Mesendoderm (in vitro differentiated cells): ENCODE results near the gene ISX. TPM values are rescaled to one million over a fixed set of nuclear protein-coding genes. Genes with fewer than 3 reads are reported as not detected.

Experiments
- DNase-seq: peaks from one replicate; pipeline ENCODE4 v3.0.0; 2013
- H2AK5ac ChIP-seq: 2 replicates; pipeline ENCODE4 v1.6.1; 2013; ENCODE audit warnings: low read length, inconsistent platforms
- H2BK120ac ChIP-seq: 2 replicates; pipeline ENCODE4 v1.6.1; 2013; ENCODE audit warnings: low read depth, mild to moderate bottlenecking, low read length, moderate library complexity, mixed read lengths
- H2BK15ac ChIP-seq: replicated peaks from 2 replicates; pipeline ENCODE4 v1.6.1; 2013; ENCODE audit warnings: low read depth, mild to moderate bottlenecking, moderate library complexity
- H2BK5ac ChIP-seq: 2 replicates; pipeline ENCODE4 v1.6.1; 2013; ENCODE audit warnings: low read length, inconsistent platforms
- H3K18ac ChIP-seq: 2 replicates; pipeline ENCODE4 v1.6.1; 2013; ENCODE audit warnings: mild to moderate bottlenecking, low read length, mixed read lengths
- H3K23ac ChIP-seq: one replicate; pipeline ENCODE4 v1.6.1; 2013; ENCODE audit warnings: low read length
- H3K27ac ChIP-seq: 2 replicates; pipeline ENCODE4 v1.5.1; 2013; ENCODE audit warnings: low read depth, mild to moderate bottlenecking, inconsistent platforms, low read length, moderate library complexity
- H3K27me3 ChIP-seq: 2 replicates; pipeline ENCODE4 v1.6.1; 2013; ENCODE audit warnings: low read length, control low read depth, mild to moderate bottlenecking, inconsistent platforms; ENCODE audit not compliant: insufficient read depth, poor library complexity
- H3K36me3 ChIP-seq: 2 replicates; pipeline ENCODE4 v1.6.1; 2013; ENCODE audit warnings: low read length, inconsistent platforms; ENCODE audit not compliant: control insufficient read depth, insufficient read depth
- H3K4ac ChIP-seq: one replicate; pipeline ENCODE4 v1.6.1; 2013; ENCODE audit warnings: low read depth, mild to moderate bottlenecking, low read length, moderate library complexity
- H3K4me1 ChIP-seq: 2 replicates; pipeline ENCODE4 v1.6.1; 2013; ENCODE audit warnings: low read depth, low read length, inconsistent platforms; ENCODE audit not compliant: control insufficient read depth
- H3K4me2 ChIP-seq: 2 replicates; pipeline ENCODE4 v1.6.1; 2013; ENCODE audit warnings: low read length
- H3K4me3 ChIP-seq: 2 replicates; pipeline ENCODE4 v1.5.1; 2013; ENCODE audit warnings: mild to moderate bottlenecking, low read length
- H3K56ac ChIP-seq: one replicate; pipeline ENCODE4 v1.6.1; 2013; ENCODE audit warnings: low read length
- H3K79me1 ChIP-seq: 2 replicates; pipeline ENCODE4 v1.6.1; 2013; ENCODE audit warnings: low read length, inconsistent platforms
- H3K79me2 ChIP-seq: 2 replicates; pipeline ENCODE4 v1.6.1; 2013; ENCODE audit warnings: mild to moderate bottlenecking, low read length; ENCODE audit not compliant: control insufficient read depth, insufficient read depth
- H3K9ac ChIP-seq: 2 replicates; pipeline ENCODE4 v1.6.1; 2013; ENCODE audit warnings: low read length, inconsistent platforms
- H4K5ac ChIP-seq: one replicate; pipeline ENCODE4 v1.6.1; 2013; ENCODE audit warnings: low read length
- H4K8ac ChIP-seq: one replicate; pipeline ENCODE4 v1.6.1; 2013; ENCODE audit warnings: low read depth, mild to moderate bottlenecking, control low read depth, low read length, moderate library complexity
- WGBS: extraction: QIAGEN DNeasy Blood & Tissue Kit; methylation state at CpG from one replicate; pipeline ENCODE4 v1.1.7; 2013; ENCODE audit warnings: low lambda C conversion rate, missing lambda C conversion rate; ENCODE audit not compliant: insufficient coverage; ENCODE audit errors: extremely low coverage; 5-methylcytosine and 5-hydroxymethylcytosine counted together
- polyA plus RNA-seq, 2 experiments: library from polyadenylated mRNA; stranded (reverse); fragments of 200-250 nt; gene quantifications; one replicate each; pipeline ENCODE4 v1.2.3, GENCODE V29; 2013

The ISX gene
- polyA plus RNA-seq (2013, experiment 1 of 2), result not detected
- not detected for polyA plus RNA-seq (2013, experiment 2 of 2)

GRCh38 chr22:35065796-35066218, at the start of gene ISX:
Gene ISX, plus strand, starts transcription at chr22:35066158. Its CDS starts 930 bp downstream, at chr22:35067088.
- no peaks in the 10 kb centered on the region for H3K79me1 ChIP-seq
- no peak within 1 kb of the TSS for H3K27ac ChIP-seq
- no peak within 1 kb of the TSS for H3K23ac ChIP-seq
- no CpG with 5 or more reads among the region's 1 CpG for WGBS
- no peak within 1 kb of the TSS for H4K8ac ChIP-seq
- DNase-seq, result no peak
- no peak within 1 kb of the TSS for H2BK5ac ChIP-seq
- H3K4me1 ChIP-seq, result no peaks in the 10 kb centered on the region
- no peak within 1 kb of the TSS for H3K4me3 ChIP-seq
- H2BK120ac ChIP-seq, result no peak within 1 kb of the TSS
- no peak within 1 kb of the TSS for H3K4ac ChIP-seq
- H3K18ac ChIP-seq, result no peak within 1 kb of the TSS
- H3K9ac ChIP-seq, result no peak within 1 kb of the TSS
- H3K27me3 ChIP-seq, result no peaks in the 10 kb centered on the region
- H3K4me2 ChIP-seq, result no peak within 1 kb of the TSS
- H2BK15ac ChIP-seq, result no peak within 1 kb of the TSS
- H3K36me3 ChIP-seq, result no peaks in the 10 kb centered on the region
- no peak within 1 kb of the TSS for H4K5ac ChIP-seq
- no peak within 1 kb of the TSS for H3K56ac ChIP-seq
- no peak within 1 kb of the TSS for H2AK5ac ChIP-seq
- no peaks in the 10 kb centered on the region for H3K79me2 ChIP-seq

- Histone ChIP-seq H3K18ac (no peak overlapping the region), H3K4me2 (no peak overlapping the region), H3K4me1 (no peaks in the 10 kb centered on the region), H3K79me1 (no peaks in the 10 kb centered on the region), H2BK120ac (no peak overlapping the region), H3K9ac (no peak overlapping the region), H3K27ac (no peak overlapping the region), H3K27me3 (no peaks in the 10 kb centered on the region), H3K23ac (no peak overlapping the region), H3K79me2 (no peaks in the 10 kb centered on the region), H2BK15ac (no peak overlapping the region), H2BK5ac (no peak overlapping the region), H2AK5ac (no peak overlapping the region), H3K56ac (no peak overlapping the region), H3K4me3 (no peak overlapping the region), H3K4ac (no peak overlapping the region), H4K5ac (no peak overlapping the region), H4K8ac (no peak overlapping the region), H3K36me3 (no peaks in the 10 kb centered on the region)
- DNase-seq, result no peak
- no CpG with 5 or more reads among the region's 6 CpGs for WGBS
These were observed 49.0 kb upstream of the ISX start for GRCh38 chr22:35016909-35017308.

GRCh38 chr22:35018995-35019394, 47.0 kb upstream of the ISX start:
- no peak overlapping the region for H3K23ac ChIP-seq
- no peak overlapping the region for H2BK15ac ChIP-seq
- no peaks in the 10 kb centered on the region for H3K79me1 ChIP-seq
- no peak overlapping the region for H3K18ac ChIP-seq
- H4K8ac ChIP-seq, result no peak overlapping the region
- no peaks in the 10 kb centered on the region for H3K4me1 ChIP-seq
- no peak overlapping the region for H3K4me2 ChIP-seq
- no peak overlapping the region for H3K56ac ChIP-seq
- H2AK5ac ChIP-seq, result no peak overlapping the region
- no peak overlapping the region for H4K5ac ChIP-seq
- no peak overlapping the region for H3K4me3 ChIP-seq
- no CpG with 5 or more reads among the region's 2 CpGs for WGBS
- H3K36me3 ChIP-seq, result no peaks in the 10 kb centered on the region
- no peak for DNase-seq
- H3K27ac ChIP-seq, result no peak overlapping the region
- no peak overlapping the region for H3K4ac ChIP-seq
- no peak overlapping the region for H2BK120ac ChIP-seq
- H3K27me3 ChIP-seq, result no peaks in the 10 kb centered on the region
- no peaks in the 10 kb centered on the region for H3K79me2 ChIP-seq
- H3K9ac ChIP-seq, result no peak overlapping the region
- H2BK5ac ChIP-seq, result no peak overlapping the region

- H3K56ac ChIP-seq, result no peak overlapping the region
- H3K18ac ChIP-seq, result no peak overlapping the region
- H3K36me3 ChIP-seq, result no peaks in the 10 kb centered on the region
- H3K27me3 ChIP-seq, result no peaks in the 10 kb centered on the region
- no peak overlapping the region for H3K23ac ChIP-seq
- no peaks in the 10 kb centered on the region for H3K79me1 ChIP-seq
- H3K4ac ChIP-seq, result no peak overlapping the region
- no peak overlapping the region for H3K9ac ChIP-seq
- no CpG with 5 or more reads among the region's 2 CpGs for WGBS
- no peak overlapping the region for H2AK5ac ChIP-seq
- no peaks in the 10 kb centered on the region for H3K79me2 ChIP-seq
- DNase-seq, result no peak
- no peak overlapping the region for H3K4me3 ChIP-seq
- H2BK120ac ChIP-seq, result no peak overlapping the region
- H4K5ac ChIP-seq, result no peak overlapping the region
- H2BK15ac ChIP-seq, result no peak overlapping the region
- H4K8ac ChIP-seq, result no peak overlapping the region
- H3K4me1 ChIP-seq, result no peaks in the 10 kb centered on the region
- no peak overlapping the region for H2BK5ac ChIP-seq
- no peak overlapping the region for H3K4me2 ChIP-seq
- H3K27ac ChIP-seq, result no peak overlapping the region
These were observed 45.4 kb upstream of the ISX start for GRCh38 chr22:35020517-35020916.

GRCh38 chr22:35021161-35021560, 44.8 kb upstream of the ISX start:
- WGBS, result no CpG with 5 or more reads among the region's 7 CpGs
- Histone ChIP-seq H2BK120ac (no peak overlapping the region), H3K56ac (no peak overlapping the region), H3K9ac (no peak overlapping the region), H2AK5ac (no peak overlapping the region), H3K4me3 (no peak overlapping the region), H3K4ac (no peak overlapping the region), H3K79me2 (no peaks in the 10 kb centered on the region), H3K27ac (no peak overlapping the region), H4K8ac (no peak overlapping the region), H3K27me3 (no peaks in the 10 kb centered on the region), H2BK5ac (no peak overlapping the region), H2BK15ac (no peak overlapping the region), H3K18ac (no peak overlapping the region), H3K36me3 (no peaks in the 10 kb centered on the region), H3K4me2 (no peak overlapping the region), H3K4me1 (no peaks in the 10 kb centered on the region), H3K79me1 (no peaks in the 10 kb centered on the region), H3K23ac (no peak overlapping the region), H4K5ac (no peak overlapping the region)
- no peak for DNase-seq

GRCh38 chr22:35022291-35022690, 43.7 kb upstream of the ISX start:
- Histone ChIP-seq H2BK5ac (no peak overlapping the region), H2AK5ac (peak overlapping the region; percentile 92), H4K5ac (no peak overlapping the region), H3K79me2 (no peaks in the 10 kb centered on the region), H3K18ac (no peak overlapping the region), H3K23ac (no peak overlapping the region), H3K4me1 (no peaks in the 10 kb centered on the region), H2BK120ac (no peak overlapping the region), H3K4me2 (no peak overlapping the region), H3K56ac (peak overlapping the region; percentile 64), H3K27me3 (no peaks in the 10 kb centered on the region), H4K8ac (no peak overlapping the region), H3K9ac (no peak overlapping the region), H3K36me3 (no peaks in the 10 kb centered on the region), H3K4me3 (no peak overlapping the region), H3K4ac (no peak overlapping the region), H3K79me1 (no peaks in the 10 kb centered on the region), H3K27ac (no peak overlapping the region), H2BK15ac (no peak overlapping the region)
- DNase-seq, result no peak
- WGBS, result no CpG with 5 or more reads among the region's 5 CpGs
